ENCODE results near the gene TMEM30A.

- TF ChIP-seq CTCF (IDR thresholded peaks at IDR 0.05) (no peak), POLR2A (IDR thresholded peaks at IDR 0.05) (no peak)
These were observed 21.2 kb downstream of the TMEM30A start for GRCh38 chr6:75263401-75263750.
